Breast epithelium (tissue), 4 donors: ENCODE measurements around the gene COL23A1. TPM values are rescaled to one million over a fixed set of nuclear protein-coding genes. Genes with fewer than 3 reads are reported as not detected.

Experiments used
- DNase-seq, 2 donors: peaks; one replicate each; pipeline ENCODE4 v3.0.0-alpha.2; 2019; ENCODE audit warnings: low spot score in 2 of 2
- H3K27ac ChIP-seq, 2 donors: fragments of 200-600 bp; sonication (generic) in 1 of 2; one replicate each; pipeline ENCODE4 v1.5.1; 2016 to 2019; ENCODE audit warnings: mild to moderate bottlenecking in 1 of 2
- H3K27me3 ChIP-seq, 2 donors: fragments of 200-600 bp; sonication (generic) in 1 of 2; one replicate each; pipeline versions ENCODE4 v1.5.1 to v1.6.0; 2017 to 2019; ENCODE audit warnings: control low read depth in 1 of 2, mild to moderate bottlenecking in 1 of 2
- H3K36me3 ChIP-seq: fragments of 200-600 bp; one replicate; pipeline ENCODE4 v1.5.1; 2019
- H3K4me1 ChIP-seq, 2 donors: fragments of 200-600 bp; sonication (generic); one replicate each; pipeline ENCODE4 v1.5.1; 2016 to 2019; ENCODE audit warnings: control low read depth in 1 of 2
- H3K4me3 ChIP-seq, 3 donors: fragments of 200-600 bp; sonication (generic); 1 replicate in 2 of 3; 2 replicates in 1 of 3; pipeline ENCODE4 v1.5.1; 2016 to 2019; ENCODE audit warnings: mild to moderate bottlenecking in 3 of 3, moderate library complexity in 2 of 3
- H3K9me3 ChIP-seq, 2 donors: fragments of 200-600 bp; sonication (generic) in 1 of 2; one replicate each; pipeline ENCODE4 v1.5.1; 2016 to 2019; ENCODE audit warnings: control low read depth in 1 of 2
- POLR2A ChIP-seq: fragments of 450-650 bp; IDR thresholded peaks from one replicate; pipeline ENCODE4 v1.6.1; 2016; ENCODE audit warnings: antibody characterized with exemption, mild to moderate bottlenecking, moderate library complexity
- POLR2AphosphoS5 ChIP-seq, 3 donors: sonication (generic); formaldehyde crosslinking; IDR thresholded peaks; one replicate each; pipeline ENCODE4 v1.6.1; 2017; ENCODE audit warnings: antibody characterized with exemption in 3 of 3
- intact Hi-C: fragments of 100-400 bp; cut with DNase I; formaldehyde crosslinking; loops from one replicate; pipeline ENCODE4 v1.15.1; 2023; ENCODE audit warnings: low total_unique reads
- total RNA-seq, 3 donors: library from RNA; depleted of rRNA; stranded (reverse); fragments of >200 nt; gene quantifications; one replicate each; pipeline ENCODE4 v1.1.0, GENCODE V29; 2016
- TF ChIP-seq, protein P1 (sequence below), 3 donors: fragments of 450-650 bp; IDR thresholded peaks; one replicate each; pipeline ENCODE4 v1.5.1; 2016 to 2017; ENCODE audit warnings: antibody characterized with exemption in 3 of 3, mild to moderate bottlenecking in 3 of 3, moderate library complexity in 3 of 3

Gene COL23A1
- total RNA-seq, 3 donors from 2014 or later = 0.32 to 3.3 (median 2.6) TPM

GRCh38 chr5:178421128-178421527 is 169.1 kb downstream of the COL23A1 start:
- no peak overlapping the region for H3K27ac ChIP-seq
- no peaks in the 10 kb centered on the region for H3K27me3 ChIP-seq
- H3K9me3 ChIP-seq = no peaks in the 10 kb centered on the region
- H3K4me3 ChIP-seq = no peak overlapping the region
- no peaks in the 10 kb centered on the region for H3K36me3 ChIP-seq
- H3K4me1 ChIP-seq = no peaks in the 10 kb centered on the region
- TF ChIP-seq POLR2A (no peak), POLR2AphosphoS5 (IDR thresholded peaks at IDR 0.05) (no peak)
- TF ChIP-seq, protein P1, sequence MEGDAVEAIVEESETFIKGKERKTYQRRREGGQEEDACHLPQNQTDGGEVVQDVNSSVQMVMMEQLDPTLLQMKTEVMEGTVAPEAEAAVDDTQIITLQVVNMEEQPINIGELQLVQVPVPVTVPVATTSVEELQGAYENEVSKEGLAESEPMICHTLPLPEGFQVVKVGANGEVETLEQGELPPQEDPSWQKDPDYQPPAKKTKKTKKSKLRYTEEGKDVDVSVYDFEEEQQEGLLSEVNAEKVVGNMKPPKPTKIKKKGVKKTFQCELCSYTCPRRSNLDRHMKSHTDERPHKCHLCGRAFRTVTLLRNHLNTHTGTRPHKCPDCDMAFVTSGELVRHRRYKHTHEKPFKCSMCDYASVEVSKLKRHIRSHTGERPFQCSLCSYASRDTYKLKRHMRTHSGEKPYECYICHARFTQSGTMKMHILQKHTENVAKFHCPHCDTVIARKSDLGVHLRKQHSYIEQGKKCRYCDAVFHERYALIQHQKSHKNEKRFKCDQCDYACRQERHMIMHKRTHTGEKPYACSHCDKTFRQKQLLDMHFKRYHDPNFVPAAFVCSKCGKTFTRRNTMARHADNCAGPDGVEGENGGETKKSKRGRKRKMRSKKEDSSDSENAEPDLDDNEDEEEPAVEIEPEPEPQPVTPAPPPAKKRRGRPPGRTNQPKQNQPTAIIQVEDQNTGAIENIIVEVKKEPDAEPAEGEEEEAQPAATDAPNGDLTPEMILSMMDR (IDR thresholded peaks at IDR 0.05) = no peak
- intact Hi-C loops = loop anchor here (1.0 kb wide), 1 partner anchor 19 kb away; no protein-coding TSS in a partner anchor
- DNase-seq = no peak

DNA sequence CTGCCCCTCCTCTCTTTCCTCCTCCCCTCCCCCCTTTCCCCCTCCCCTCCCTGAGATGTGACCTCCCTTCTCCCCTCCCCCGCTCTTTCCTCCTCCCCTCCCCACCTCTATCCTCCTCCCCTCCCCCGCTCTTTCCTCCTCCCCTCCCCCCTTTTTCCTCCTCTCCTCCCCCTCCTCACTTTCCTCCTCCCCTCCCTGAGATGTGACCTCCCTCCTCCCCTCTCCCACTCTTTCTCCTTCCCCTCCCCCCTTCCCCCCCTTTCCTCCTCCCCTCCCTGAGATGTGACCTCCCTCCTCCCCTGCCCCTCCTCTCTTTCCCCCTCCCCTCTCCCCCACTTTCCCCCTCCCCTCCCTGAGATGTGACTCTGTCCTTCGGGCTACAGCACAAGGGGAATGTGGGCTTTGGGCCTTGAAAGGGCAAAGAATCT is 169.8 kb downstream of the COL23A1 start:
- no peak overlapping the region for H3K27ac ChIP-seq
- H3K4me1 ChIP-seq = no peaks in the 10 kb centered on the region
- no peak for TF ChIP-seq POLR2AphosphoS5 (IDR thresholded peaks at IDR 0.05)
- TF ChIP-seq, protein P1 (IDR thresholded peaks at IDR 0.05) = no peak
- no peak for TF ChIP-seq POLR2A
- intact Hi-C loops = no loop called here
- H3K27me3 ChIP-seq = no peaks in the 10 kb centered on the region
- H3K36me3 ChIP-seq = no peaks in the 10 kb centered on the region
- H3K9me3 ChIP-seq = no peaks in the 10 kb centered on the region
- DNase-seq = no peak
- H3K4me3 ChIP-seq = no peak overlapping the region

GRCh38 chr5:178419651-178420050 is 170.5 kb downstream of the COL23A1 start:
- H3K27ac ChIP-seq = no peak overlapping the region
- H3K4me3 ChIP-seq = no peak overlapping the region
- H3K4me1 ChIP-seq = no peaks in the 10 kb centered on the region
- no peaks in the 10 kb centered on the region for H3K27me3 ChIP-seq
- TF ChIP-seq, protein P1 (IDR thresholded peaks at IDR 0.05) = no peak
- no peak for TF ChIP-seq POLR2AphosphoS5 (IDR thresholded peaks at IDR 0.05)
- TF ChIP-seq POLR2A = no peak
- H3K36me3 ChIP-seq = no peaks in the 10 kb centered on the region
- no peak for DNase-seq
- H3K9me3 ChIP-seq = no peaks in the 10 kb centered on the region
- intact Hi-C loops = no loop called here

DNA sequence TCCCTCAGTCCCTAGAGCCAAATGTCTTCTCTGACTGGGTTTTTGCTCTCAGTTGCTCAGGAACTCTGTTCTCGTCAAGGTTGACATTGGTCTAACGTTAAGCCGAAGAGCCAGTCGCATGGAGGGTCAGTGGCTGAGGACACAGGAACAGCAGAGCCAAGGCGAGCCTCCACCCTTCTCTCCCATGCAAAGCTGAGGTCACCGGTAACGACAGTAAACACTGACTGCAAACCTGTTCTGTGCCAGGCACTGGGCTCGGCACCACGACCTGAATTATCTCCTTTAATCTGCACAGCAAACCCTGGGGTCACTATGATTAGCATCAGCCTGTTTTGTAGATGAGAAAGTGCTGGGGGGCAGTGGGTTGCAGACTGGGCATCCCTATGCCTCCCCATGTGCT is 171.0 kb downstream of the COL23A1 start:
- no peak overlapping the region for H3K27ac ChIP-seq
- no peaks in the 10 kb centered on the region for H3K4me1 ChIP-seq
- no peaks in the 10 kb centered on the region for H3K9me3 ChIP-seq
- no peaks in the 10 kb centered on the region for H3K36me3 ChIP-seq
- H3K4me3 ChIP-seq = no peak overlapping the region
- intact Hi-C loops = no loop called here
- TF ChIP-seq POLR2AphosphoS5 (IDR thresholded peaks at IDR 0.05) = no peak
- no peak for TF ChIP-seq POLR2A
- TF ChIP-seq, protein P1 (IDR thresholded peaks at IDR 0.05) = no peak
- no peak for DNase-seq
- H3K27me3 ChIP-seq = no peaks in the 10 kb centered on the region

DNA sequence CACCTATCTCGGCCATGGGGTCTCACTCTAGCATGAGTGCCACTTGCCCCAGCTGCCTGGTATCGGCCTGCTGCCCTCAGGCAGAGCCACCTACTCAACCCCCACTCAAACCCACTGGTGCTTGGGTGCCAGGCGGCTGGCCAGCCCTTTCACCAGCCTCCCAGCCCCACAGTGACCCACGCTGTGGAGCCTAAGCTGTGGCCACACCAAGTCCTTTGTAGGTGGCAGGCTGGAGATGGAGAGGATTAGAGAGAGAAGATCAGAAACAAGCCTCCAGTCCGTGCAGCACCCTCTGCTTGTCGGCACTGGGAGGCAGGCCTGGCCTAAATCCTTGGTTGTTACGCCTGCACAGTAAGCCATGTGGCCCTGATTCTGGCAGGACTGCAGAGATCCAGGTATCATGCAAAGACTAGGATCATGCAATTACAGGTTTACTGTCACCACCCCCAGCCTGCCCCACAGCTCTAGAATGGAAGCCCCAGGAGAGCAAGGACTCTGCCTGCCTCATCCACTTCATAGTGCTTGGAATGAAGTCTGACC is 171.7 kb downstream of the COL23A1 start:
- Histone ChIP-seq H3K4me1 (no peaks in the 10 kb centered on the region), H3K9me3 (no peaks in the 10 kb centered on the region), H3K36me3 (no peaks in the 10 kb centered on the region), H3K27ac (no peak overlapping the region), H3K27me3 (no peaks in the 10 kb centered on the region), H3K4me3 (no peak overlapping the region)
- no peak for DNase-seq
- no peak for TF ChIP-seq POLR2A
- no peak for TF ChIP-seq POLR2AphosphoS5 (IDR thresholded peaks at IDR 0.05)
- TF ChIP-seq, protein P1 (IDR thresholded peaks at IDR 0.05) = no peak
- intact Hi-C loops = no loop called here
